Measurements from ENCODE around the gene BRD7.

GRCh38 chr16:50314665-50315064, 54.1 kb downstream of the BRD7 start:
- TF ChIP-seq CTCF (IDR thresholded peaks at IDR 0.05; ENCODE audit: low read length) (no peak), EZH2phosphoT487 (IDR thresholded peaks at IDR 0.05; ENCODE audit: low read length) (no peak), EZH2 (optimal IDR thresholded peaks at IDR 0.05; ENCODE audit: low read depth, low read length) (no peak)

Measured in MM.1S (cell line).